Fibroblast of villous mesenchyme (primary cell): ENCODE data around the gene EPHA7. TPM values are rescaled to one million over a fixed set of nuclear protein-coding genes. Genes with fewer than 3 reads are reported as not detected.
A peak's percentile ranks its signal among the peaks of the same experiment; 100 is the strongest.

Experiments used
- DNase-seq: peaks from one replicate; pipeline ENCODE4 v3.0.0-alpha.2; 2010; ENCODE audit warnings: low read depth
- H3K4me3 ChIP-seq: 2 replicates; pipeline ENCODE4 v1.5.1; 2011; ENCODE audit warnings: low read depth, mild to moderate bottlenecking, low read length
- total RNA-seq: library from RNA; depleted of rRNA; stranded (reverse); fragments of >200 nt; gene quantifications from 2 replicates; pipeline ENCODE4 v1.2.3, GENCODE V29; 2012
- TF ChIP-seq, protein P1 (sequence below): IDR thresholded peaks from 2 replicates; pipeline ENCODE4 v1.5.1; 2012; ENCODE audit warnings: low read depth, mild to moderate bottlenecking, low read length; ENCODE audit not compliant: insufficient read depth

The EPHA7 gene
- total RNA-seq, 1 donor, result 0.43 TPM

DNA sequence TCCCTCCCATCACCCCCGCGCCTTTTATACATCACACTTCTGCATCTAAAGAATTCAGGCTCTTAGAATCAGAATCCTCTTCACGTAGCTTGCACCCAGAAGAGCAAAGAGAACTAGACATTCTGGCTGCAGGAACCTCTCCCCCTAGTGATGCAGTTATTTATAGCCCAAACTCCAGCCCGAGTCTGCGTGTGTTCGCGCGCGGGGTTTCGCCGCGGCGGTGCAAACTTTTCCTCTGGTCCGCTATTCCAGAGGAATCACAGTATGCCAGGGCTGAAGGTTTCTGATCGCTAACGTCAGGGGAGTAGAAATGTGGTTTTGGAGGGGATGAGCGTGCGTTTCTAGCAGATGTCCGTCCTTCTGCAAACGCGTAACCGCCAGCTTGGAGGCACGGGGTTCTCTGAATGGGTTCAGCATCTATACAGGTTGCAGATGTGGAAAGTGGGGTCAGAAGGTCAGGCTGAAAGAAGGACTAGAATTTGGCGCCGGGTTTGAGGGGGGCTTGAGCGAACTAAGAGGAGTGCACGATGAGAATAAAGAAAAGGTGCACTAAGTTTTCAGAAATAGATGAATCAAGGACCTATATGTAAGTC, 1.8 kb downstream of the EPHA7 start:
- no peak for DNase-seq
- TF ChIP-seq, protein P1, sequence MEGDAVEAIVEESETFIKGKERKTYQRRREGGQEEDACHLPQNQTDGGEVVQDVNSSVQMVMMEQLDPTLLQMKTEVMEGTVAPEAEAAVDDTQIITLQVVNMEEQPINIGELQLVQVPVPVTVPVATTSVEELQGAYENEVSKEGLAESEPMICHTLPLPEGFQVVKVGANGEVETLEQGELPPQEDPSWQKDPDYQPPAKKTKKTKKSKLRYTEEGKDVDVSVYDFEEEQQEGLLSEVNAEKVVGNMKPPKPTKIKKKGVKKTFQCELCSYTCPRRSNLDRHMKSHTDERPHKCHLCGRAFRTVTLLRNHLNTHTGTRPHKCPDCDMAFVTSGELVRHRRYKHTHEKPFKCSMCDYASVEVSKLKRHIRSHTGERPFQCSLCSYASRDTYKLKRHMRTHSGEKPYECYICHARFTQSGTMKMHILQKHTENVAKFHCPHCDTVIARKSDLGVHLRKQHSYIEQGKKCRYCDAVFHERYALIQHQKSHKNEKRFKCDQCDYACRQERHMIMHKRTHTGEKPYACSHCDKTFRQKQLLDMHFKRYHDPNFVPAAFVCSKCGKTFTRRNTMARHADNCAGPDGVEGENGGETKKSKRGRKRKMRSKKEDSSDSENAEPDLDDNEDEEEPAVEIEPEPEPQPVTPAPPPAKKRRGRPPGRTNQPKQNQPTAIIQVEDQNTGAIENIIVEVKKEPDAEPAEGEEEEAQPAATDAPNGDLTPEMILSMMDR, result no peak
- H3K4me3 ChIP-seq, result no peak overlapping the region

DNA sequence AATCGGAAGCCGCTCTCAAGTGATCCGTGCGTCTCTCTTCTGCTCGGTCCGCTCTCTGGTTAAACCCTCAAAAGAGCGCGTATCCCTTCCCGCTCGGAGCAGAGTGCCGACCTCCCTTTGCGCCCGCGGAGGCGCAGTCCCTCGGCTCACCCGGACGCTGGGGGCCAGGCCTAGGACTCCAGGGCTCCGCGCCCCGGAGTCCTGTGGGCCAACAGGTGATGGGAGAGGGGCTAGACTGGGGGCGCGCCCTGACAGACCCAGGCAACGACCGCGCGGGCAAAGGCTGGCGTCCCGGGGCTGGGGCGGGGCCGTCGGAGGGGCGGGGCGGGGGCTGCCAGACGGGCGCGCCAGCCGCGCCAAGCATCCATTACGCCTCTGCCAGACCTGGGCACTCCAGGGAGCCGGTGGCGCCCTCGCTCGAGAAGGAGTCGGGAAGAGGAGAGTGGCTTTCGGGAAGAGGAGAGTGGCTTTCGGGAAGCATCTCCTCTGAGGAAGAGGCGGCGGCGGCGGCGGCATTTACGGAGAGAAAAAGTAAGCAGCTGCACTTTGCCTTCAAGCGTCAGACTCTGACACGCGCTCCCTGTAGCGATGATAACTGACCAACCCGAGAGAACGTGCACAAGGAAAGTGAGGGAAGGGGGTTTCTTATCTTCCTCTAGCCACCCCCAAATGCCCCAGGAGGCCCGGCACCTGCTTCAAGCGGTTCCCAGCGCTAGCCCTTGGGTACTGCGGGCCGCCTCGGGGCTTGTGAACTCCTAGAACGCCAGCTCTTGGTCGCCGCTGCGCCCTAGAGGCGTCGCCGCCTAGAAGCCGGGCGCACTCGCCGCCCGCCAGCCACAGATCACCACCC, 2.6 kb downstream of the EPHA7 start:
- TF ChIP-seq, protein P1, result no peak
- peak; percentile 7 for DNase-seq

DNA sequence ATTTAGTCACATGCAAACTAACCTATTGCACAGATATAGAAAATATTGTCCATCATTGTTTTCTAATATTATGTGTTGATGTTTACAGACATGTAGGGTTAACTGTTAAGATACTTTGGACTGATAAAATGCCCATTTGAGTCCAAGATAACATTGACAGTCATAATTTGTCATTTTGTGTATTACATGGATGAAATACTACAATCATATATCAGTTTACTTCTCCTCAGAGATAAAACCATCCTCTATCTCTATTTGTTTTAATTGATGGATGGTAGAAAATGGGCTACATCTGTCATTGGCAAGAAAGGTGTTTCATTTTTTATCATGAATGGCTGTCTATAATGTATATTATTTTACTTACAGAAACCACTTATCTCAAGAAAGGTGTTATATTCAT, 6.2 kb downstream of the EPHA7 start:
- no peak overlapping the region for H3K4me3 ChIP-seq
- TF ChIP-seq, protein P1, result no peak
- no peak for DNase-seq

More for the DNA sequence above, 2.6 kb downstream of the EPHA7 start:
- no peak overlapping the region for H3K4me3 ChIP-seq

DNA sequence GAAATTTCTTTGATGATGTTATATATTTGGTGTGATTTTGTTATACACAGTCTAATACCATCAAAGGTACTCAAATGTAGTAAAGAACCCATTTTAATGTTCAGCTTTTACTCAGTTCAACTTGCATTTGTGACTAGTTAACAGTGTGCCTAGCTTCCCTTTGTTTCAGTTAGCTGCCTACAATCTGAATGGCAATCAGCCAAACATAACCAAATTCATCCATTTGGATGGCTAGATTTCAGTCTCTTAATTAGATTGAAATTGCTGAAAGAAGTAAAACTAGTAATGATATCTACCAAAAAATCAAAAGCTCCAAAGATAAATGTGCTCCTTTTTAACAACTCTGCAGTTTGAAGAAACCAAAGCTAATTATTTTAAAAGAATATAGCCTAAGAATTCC, 6.9 kb downstream of the EPHA7 start:
- TF ChIP-seq, protein P1, result no peak
- no peak overlapping the region for H3K4me3 ChIP-seq
- no peak for DNase-seq

DNA sequence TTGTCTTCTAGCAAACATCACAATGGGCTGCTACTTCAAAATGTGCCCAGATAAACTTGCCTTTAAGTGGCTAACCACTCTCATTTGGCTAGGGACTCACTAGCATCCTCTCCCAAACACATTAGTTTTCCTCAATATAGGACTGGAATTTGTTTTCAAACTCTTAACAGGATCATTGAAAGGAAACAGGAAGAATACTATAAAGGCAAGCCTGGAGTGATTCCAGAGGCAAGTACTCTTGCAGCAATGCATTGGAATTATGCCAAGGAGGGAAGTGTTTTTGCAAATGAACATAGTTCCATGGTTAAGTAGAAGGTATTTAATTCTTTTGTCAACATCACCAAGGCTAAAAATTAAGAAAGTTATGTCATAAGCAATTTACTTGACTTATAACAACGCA, 12.2 kb downstream of the EPHA7 start:
- no peak overlapping the region for H3K4me3 ChIP-seq
- peak; percentile 11 for DNase-seq
- TF ChIP-seq, protein P1, result no peak

DNA sequence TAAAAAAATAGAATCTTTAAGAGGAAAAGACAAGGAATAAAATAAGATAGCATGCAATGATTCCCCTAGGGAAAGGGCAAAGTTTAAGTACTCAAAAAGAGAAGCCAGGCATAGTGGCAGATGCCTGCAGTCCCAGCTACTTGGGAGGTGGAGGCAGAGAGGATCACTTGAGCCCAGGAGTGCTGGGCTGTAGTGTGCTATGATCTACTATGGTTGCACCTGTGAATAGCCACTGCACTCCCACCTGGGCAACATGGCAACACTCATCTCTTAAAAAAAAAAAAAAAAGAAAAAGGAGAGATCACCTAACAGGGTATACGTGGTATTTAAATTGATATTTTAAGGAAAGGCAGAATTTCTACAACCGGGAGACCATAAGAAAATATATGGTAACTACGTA, 16.0 kb downstream of the EPHA7 start:
- TF ChIP-seq, protein P1, result no peak
- no peak for DNase-seq
- no peak overlapping the region for H3K4me3 ChIP-seq
